Activated gamma-delta T cell treated with Interleukin-2 at 50 U/mL for 16 hours (primary cell): ENCODE data around the gene LLGL2.
A peak's percentile ranks its signal among the peaks of the same experiment; 100 is the strongest.
"Not testable (repeated sequence)": the region's sequence is repeated elsewhere in the genome, so short reads cannot be mapped to it uniquely, and the experiment has no call there.

Experiments used
- DNase-seq: peaks from one replicate; pipeline ENCODE4 v3.0.0-alpha.2; 2020

LLGL2 gene, protein sequence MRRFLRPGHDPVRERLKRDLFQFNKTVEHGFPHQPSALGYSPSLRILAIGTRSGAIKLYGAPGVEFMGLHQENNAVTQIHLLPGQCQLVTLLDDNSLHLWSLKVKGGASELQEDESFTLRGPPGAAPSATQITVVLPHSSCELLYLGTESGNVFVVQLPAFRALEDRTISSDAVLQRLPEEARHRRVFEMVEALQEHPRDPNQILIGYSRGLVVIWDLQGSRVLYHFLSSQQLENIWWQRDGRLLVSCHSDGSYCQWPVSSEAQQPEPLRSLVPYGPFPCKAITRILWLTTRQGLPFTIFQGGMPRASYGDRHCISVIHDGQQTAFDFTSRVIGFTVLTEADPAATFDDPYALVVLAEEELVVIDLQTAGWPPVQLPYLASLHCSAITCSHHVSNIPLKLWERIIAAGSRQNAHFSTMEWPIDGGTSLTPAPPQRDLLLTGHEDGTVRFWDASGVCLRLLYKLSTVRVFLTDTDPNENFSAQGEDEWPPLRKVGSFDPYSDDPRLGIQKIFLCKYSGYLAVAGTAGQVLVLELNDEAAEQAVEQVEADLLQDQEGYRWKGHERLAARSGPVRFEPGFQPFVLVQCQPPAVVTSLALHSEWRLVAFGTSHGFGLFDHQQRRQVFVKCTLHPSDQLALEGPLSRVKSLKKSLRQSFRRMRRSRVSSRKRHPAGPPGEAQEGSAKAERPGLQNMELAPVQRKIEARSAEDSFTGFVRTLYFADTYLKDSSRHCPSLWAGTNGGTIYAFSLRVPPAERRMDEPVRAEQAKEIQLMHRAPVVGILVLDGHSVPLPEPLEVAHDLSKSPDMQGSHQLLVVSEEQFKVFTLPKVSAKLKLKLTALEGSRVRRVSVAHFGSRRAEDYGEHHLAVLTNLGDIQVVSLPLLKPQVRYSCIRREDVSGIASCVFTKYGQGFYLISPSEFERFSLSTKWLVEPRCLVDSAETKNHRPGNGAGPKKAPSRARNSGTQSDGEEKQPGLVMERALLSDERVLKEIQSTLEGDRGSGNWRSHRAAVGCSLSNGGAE

DNA sequence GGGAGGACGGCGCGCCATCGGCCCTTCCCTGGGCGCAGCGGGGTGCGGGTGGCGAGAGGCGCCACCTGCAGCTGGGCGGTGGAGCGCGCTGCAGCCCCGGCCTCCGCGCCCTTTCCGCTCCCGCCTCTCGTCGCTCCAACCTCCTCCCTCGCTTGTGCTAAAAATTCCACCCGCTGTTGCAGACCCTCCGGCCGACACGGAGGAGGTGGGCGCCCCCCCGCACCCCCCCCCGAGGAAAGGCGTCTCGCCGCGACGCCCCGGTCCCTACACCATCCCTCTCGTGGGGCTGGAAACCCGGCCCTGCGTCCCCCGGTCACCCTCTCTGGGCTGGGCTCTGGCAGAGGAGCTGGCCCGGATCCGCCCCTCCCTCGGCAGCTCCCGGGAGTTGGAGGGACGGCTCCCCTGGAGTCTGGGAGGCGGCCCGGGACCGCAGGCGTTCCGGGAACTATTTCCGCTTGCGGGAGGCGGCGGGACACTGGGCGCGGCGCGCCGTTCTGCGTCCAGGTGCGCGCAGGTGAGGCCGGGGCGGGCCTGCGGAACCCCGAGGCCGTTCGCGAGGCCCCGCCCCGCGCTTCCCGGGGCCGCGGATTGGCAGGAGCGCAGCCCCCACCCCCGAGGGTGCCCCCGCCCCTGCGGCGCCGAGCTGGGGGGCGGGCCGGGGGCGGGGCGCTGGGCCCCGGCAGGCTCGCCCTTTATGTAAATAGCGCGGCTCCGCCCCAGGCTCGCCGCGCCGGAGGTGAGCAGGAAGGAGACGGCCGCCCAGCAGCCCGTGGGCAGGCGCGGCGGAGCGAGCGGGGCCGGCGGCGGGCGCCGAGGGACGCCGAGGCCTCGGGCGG is at the start of gene LLGL2:
TSS of gene LLGL2 (plus strand) at position 728 of the 836 bp plus-strand sequence. CDS start 17,730 bp downstream, outside the sequence.
- peak; percentile 83 for DNase-seq

DNA sequence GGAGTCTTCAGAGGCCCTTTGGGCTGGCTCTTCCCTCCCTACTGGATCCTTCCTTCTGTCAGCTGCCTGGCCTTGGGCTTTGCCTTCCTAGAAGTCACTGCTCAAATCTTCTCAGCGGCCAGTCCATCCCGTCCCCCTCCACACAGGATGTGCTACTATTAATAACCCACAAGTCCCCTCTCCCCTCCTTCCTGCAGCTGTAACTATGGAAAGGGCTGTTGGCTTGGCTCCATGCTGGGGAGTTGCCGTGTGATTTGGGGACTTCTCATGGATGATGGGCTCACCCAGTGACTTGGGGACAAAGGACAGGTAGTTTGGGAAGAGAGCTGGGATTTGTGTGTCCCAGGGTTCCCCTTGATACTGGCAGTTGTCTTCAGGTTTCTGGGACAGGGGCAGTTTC is 49.6 kb upstream of the LLGL2 start:
- DNase-seq = no peak

DNA sequence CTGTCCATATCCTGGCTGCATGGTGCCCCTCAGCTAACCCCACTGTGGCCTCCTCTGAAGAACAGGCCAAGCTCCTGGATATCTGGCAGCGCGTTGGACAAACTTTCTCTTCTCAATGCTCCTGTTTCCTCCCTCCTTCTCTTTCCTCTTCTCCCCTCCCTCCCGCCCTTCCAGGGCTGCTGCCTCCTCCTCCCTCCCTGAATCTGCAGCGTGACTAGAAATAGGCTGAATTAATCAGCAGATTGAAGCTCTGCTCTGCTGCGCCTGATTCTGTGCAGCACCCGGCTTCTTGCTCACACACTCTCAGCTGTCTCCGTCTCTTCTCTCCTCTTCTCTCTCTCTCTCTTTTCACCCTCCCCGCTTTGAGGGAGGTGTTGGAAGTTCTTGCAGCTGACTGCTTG is 49.2 kb upstream of the LLGL2 start:
- DNase-seq = no peak

DNA sequence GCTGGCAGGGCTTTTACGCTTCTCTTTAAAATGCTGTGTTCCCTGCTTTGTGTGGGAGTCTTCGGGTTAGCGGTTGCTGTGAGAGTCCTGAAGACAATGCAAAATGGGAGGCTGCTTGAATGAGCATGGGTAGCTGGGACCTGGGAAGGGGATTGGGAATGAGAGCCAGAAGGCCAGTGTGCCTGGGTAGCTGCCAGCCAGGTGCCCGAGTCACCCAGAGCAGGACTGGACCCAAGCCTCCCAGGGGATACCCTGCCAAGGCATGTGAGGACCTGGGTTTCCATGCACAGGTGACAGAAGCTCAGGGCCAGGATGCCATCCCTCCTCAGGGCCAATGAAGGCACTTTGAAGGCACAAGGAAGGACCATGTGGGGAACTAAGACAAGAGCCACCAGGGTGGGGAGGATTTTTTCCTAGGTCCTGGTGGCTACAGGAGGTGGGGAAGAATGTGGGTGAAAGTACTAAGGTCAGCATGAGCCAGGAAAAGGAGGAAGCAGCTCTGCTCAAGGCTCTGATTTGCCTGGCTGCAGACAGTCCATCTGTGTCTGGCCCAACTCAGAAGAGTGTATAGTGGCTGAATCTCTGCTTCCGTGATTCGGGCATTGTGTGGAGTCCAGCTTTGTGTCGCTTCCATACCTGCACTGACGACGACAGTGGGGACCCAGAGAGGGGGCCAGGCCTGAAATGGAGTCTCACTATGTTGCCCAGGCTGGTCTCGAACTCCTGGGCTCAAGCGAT is 48.6 kb upstream of the LLGL2 start:
- no peak for DNase-seq

DNA sequence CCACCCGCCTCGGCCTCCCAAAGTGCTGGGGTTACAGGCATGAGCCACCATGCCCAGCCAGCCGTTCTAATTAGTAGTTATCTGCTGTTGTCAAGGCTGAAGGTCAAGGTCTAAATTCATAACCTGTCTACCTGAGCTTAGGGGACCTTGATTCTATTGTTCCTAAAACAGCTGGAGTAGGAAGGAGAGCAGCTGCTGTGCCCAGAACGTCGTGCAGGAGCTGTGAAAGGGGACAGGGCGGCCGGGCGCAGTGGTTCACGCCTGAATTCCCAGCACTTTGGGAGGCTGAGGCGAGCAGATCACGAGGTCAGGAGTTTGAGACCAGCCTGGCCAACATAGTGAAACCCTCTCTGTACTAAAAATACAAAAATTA is 48.0 kb upstream of the LLGL2 start:
- DNase-seq = not testable (repeated sequence)

DNA sequence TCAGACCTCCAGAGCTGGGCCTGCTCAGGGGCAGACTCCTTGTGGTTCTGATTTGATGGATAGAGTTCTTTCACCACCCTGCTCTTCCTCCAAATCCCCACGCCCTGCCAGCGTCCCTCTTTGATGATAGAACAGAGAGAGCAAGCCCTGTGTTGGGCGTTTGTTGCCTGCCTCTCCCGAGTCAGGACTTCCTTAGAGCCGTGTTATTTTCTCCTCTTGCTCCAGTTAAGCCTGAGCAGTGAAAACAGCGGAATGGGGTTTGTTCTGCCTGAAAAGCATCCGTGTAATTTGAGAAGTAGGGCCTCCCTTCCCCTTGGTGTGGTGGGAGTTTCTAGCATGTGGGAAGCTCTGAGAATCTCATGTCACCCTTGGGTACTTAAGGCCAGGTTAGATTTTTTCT is 47.0 kb upstream of the LLGL2 start:
- no peak for DNase-seq

DNA sequence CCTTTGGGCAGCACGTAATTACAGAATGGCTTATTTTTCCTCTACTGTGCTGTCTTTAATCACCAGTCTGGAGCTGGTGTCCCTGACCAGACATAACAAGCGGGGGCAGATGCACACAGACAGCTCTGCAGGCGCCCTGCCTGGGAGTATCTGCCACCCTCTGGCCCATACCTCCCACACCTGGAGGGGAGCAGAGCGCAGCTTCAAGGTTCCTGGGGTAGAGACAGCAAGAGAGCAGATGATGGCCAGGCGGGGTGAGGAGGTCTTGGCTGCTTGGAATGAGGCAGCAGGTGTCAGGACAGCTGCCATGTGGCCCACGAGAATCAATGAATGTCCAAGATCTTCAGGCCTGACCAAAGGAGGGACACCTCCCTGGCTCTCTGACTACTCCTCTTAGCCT is 45.2 kb upstream of the LLGL2 start:
- no peak for DNase-seq

DNA sequence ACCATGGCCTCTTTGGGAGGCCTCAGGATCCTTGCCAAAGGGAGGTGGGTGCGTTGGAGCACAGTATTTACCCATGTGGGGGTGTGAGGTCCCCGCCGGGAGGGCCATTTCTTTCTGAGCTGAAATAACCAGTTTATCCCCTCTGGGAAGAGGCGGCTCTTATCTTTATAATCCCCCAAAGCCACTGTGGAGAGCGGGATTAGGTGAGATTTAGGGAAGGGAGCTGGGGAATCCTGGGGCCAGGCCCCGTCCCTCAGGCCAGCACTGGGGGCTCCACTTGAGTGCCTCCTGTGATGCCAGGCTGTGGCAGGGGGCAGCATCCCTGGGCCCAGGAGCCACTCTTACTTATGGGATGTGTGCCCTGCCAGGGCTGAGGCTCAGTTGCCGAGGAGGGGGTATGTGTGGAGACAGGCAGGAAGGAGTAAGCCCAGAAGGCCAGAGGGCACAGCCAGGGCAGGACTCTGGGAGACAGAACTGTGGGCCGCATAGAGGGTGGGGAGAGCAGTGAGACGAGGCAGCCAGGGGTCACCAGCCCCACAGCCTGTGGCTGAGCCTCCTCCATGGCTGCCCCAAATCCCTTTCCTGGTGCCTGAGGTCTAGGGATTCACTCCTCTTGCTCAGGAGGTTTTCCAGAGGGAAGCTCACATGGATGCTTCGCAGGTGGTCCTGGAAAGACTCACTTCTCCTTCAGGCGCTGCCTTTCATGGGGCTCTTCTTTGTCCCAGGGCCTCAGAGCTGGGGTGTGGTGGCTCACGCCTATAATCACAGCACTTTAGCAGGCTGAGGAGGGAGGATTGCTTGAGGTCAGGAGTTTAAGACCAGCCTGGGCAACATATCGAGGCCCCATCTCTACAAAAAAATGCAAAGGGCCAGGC is 44.1 kb upstream of the LLGL2 start:
- no peak for DNase-seq

DNA sequence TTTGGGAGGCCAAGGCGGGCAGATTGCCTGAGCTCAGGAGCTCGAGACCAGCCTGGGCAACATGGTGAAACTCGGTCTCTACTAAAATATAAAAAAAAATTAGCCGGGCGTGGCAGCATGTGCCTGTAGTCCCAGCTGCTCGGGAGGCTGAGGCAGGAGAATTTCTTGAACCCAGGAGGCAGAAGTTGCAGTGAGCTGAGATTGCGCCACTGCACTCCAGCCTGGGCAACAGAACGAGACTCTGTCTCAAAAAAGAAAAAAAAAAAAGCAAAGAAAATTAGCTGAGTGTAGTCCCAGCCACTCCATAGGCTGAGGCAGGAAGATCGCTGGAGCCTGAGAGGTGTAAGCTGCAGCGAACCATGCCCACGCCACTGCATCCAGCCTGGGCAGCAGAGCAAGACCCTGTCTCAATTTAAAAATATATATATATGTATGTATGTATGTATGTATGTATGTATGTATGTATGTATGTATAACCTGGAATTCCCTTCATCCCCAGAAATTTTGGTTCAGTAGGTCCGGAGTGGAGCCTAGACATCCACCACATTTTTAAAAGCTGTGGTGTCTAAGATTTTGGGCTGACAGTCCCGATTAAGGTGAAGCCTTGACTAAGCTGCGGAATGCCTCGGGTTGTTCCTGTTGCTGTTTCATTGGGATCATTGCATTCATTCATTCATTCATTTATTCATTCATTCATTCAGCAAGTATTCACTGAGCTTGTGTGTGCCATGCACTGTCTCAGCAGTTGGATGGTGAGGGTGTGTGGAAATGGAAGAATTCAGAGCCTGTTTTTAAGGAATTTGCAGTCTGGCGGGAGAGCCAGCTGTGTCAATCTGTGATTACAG is 43.2 kb upstream of the LLGL2 start:
- DNase-seq = no peak

DNA sequence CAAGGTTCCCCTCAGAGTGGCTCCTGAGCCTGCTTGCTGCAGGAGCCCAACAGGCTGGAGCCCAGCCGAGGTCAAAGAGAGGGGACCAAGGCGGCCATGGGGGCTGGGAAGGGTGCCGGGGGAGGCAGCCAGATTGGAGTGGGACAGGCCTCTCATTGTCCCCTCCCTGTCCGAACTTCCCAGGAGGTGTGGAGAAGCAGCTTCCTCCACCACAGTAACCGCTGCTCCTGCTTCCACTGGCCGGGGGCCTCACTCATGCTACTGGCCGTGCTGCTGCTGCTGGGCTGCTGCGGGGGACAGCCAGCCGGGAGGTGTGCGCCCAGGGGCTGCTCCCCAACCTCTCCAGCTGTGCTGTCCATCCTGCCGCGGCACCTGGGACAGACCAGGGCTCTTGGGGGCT is 39.8 kb upstream of the LLGL2 start:
- DNase-seq = no peak

DNA sequence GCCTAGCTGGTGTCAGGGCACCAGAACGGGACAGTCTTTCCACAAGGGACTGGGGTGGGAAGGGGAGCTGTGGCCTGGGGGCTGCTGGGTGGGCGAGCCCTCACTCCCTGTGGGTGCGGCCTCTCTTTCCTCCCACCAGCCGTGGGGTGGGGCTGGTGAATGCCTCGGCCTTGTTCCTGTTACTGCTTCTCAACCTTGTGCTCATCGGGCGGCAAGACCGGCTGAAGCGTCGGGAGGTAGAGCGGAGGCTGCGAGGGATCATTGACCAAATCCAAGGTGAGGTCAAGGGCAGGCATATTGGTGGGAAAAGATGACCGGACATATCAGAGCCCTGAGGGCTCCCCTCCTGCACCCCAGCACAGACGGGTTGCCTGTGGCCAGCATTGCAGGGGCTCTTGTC is 39.3 kb upstream of the LLGL2 start:
- DNase-seq = no peak

DNA sequence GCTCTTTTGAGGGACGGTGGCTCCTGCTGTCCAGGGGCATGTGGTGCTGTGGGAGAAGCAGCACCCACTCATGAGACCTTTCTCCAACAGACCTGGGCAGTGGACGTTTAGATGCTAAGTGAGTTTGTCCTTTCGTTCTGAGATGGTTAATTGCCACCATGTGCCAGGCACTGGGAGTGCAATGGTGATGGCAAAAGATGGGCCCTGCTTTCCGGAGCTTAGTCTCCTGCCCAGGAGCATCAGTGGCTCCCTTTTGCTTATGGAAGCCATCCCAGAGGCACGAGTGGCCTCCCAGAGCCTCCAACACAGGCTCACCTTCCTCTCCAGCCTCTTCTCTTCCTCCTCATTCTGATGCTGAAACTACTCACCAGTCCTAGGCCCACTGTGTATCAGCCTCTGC is 38.5 kb upstream of the LLGL2 start:
- no peak for DNase-seq

DNA sequence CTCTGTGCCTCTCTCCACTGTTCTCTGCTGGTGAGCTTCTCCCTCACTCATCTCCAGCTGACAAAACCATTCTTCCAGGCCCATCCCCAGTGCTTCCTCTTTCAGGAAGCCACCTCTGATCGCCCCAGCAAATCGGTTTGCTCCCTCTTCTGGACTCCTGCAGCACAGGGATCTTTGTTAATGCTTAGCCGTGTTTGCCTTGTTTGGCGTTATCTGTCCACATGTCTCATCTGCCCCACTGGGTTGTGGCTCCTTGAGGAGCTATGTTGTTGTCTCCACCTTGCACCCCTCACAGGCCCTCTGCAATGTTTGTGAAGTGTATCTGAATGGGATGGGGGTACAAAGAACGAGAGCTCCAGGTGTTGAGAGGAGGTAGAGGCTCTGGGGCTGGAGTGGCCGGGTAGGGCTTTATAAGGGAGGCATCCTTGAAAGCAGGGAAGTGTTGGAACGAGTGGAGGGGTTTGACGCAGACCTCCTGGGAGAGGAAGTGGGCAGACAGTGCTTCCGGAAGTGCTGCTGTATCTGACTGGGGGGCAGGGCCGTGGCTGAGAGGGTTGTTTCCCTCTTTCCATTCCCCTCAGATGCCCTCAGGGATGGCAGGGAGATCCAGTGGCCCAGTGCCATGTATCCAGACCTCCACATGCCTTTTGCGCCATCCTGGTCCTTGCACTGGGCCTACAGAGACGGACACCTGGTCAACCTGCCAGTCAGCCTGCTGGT is 38.0 kb upstream of the LLGL2 start:
- DNase-seq = peak; percentile 63

DNA sequence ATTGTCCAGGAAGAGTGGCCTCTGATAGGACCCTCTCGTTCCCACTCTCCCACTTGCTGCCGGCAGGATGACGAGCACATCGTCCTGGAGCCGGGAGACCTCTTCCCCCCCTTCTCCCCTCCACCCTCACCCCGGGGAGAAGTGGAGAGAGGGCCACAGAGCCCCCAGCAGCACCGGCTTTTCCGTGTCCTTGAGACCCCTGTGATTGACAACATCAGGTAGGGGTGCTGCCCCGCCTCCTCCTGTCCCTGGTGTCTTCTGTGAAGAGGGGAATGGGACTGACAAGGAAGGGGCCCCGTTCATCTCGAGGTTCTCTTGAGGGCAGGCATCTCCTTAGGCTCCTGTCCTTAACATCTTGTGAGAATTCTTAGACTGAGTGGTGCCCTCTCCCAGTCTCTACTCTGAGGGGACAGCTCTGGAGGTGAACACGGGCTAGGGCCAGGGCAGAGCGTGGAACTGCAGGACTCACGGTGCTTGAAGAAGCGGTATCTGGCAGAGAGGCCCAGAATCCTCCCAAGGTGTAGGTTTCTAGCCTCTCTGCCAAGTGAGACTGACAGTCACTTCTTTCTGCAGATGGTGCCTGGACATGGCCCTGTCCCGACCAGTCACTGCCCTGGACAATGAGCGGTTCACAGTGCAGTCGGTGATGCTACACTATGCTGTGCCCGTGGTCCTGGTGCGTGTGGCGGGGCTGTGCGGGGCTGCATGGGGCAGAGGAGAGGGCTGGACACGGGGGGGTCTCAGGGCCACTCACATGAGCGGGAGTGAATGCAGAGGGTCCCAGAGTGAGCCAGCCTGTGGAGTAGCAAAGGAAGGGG is 36.6 kb upstream of the LLGL2 start:
- DNase-seq = no peak

DNA sequence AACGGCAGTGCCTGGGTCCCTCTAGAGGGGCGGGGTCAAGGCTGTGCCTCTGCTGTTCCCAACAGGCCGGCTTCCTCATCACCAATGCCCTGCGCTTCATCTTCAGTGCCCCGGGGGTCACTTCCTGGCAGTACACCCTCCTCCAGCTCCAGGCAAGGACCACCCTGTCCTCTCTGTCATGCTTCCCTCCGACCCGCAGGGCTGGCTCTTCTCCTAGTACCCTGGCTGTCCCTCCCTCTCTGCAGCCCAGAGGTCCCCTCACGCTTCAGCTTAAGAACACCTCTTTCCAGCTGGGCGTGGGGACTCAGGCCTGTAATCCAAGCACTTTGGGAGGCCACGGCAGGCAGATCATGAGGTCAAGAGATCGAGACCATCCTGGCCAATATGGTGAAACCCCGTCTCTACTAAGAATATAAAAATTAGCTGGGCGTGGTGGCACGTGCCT is 36.0 kb upstream of the LLGL2 start:
- no peak for DNase-seq

DNA sequence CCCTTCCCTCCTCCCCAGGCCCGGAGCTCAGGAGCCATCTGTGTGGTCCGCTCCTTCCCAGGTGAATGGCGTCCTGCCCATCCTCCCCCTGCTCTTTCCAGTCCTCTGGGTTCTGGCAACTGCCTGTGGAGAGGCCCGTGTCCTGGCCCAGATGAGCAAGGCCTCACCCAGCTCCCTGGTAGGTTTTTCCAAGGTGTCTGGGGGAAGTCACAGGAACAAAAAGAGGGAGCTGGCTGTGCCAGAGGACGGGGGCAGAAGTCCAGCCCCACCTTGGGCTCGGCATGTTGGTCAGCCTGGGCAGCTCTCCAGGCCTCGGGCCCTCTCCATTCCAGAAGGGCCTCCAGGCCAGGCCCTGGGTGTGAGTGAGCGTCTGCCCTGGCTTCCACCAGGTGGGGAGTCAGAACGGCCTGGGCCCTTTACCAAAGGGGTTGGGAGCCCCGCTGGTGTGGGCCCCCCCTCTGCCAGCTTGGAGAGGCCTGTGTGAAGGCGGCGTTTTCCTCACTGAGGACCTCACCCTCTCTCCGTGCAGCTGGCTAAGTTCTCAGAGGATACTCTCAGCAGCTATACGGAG is 35.2 kb upstream of the LLGL2 start:
- no peak for DNase-seq

DNA sequence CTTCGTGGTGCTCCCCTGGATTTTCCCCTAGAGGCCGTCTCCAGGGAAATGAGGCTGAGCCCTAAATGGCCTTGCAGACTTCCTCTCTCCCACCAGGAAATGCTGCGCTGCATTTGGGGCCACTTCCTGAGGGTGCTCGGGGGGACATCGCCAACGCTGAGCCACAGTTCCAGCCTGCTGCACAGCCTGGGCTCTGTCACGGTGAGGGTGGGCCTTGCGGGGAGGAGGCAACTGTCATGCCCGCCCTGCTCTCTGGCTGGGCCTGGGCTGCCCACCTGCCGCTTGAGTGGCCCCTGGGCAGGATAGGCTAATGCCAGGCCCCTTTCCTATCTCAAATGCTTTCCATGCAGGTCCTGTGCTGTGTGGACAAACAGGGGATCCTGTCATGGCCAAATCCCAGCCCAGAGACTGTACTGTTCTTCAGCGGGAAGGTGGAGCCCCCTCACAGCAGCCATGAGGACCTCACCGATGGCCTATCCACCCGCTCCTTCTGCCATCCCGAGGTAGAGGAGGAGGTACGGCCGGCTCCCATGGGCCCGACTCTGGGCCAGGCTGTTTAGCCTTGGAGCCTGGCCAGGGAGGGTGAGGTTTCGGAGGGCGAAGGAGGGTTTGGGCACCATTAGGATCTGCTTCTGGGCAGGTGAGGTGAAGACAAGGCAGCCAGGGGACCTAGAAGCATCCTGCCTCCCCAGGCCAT is 34.4 kb upstream of the LLGL2 start:
- no peak for DNase-seq
